Neuron (in vitro differentiated cells): Measurements from ENCODE around the gene FAAP24.
"Not testable (repeated sequence)": the region's sequence is repeated elsewhere in the genome, so short reads cannot be mapped to it uniquely, and the experiment has no call there.

Experiments
- H2AFZ ChIP-seq: one replicate; pipeline ENCODE4 v1.6.1; 2013; ENCODE audit warnings: low read depth, mild to moderate bottlenecking, inconsistent platforms, low read length, moderate library complexity
- H3K27me3 ChIP-seq: one replicate; pipeline ENCODE4 v1.6.1; 2013; ENCODE audit warnings: low read length; ENCODE audit not compliant: insufficient read depth
- H3K36me3 ChIP-seq: one replicate; pipeline ENCODE4 v1.6.1; 2013; ENCODE audit warnings: low read length; ENCODE audit not compliant: insufficient read depth
- H3K4me1 ChIP-seq: one replicate; pipeline ENCODE4 v1.6.1; 2013; ENCODE audit warnings: low read length; ENCODE audit not compliant: insufficient read depth
- H3K4me3 ChIP-seq: 2 replicates; pipeline ENCODE4 v1.5.1; 2013; ENCODE audit warnings: mild to moderate bottlenecking, low read length, moderate library complexity
- H3K9me3 ChIP-seq: one replicate; pipeline ENCODE4 v1.6.1; 2013; ENCODE audit warnings: low read length

FAAP24 gene

DNA sequence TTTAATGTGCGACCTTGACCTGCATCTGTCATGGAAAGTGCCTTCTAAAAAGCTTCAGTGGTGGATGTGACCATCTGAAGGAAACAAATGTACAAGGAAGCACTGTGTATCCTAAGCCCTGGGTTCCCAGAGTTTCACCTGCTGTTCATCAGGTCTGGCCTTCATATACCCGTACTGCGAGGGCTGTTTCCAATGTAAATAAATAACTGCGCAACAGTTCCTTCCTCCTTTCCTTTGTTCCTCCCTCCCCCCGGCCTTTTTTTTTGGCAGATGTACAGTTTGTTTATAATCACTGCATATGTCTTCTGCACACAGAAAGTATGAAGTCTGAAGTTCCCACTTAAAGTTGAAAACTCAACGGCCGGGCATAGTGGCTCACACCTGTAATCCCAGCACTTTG is 5.2 kb downstream of the FAAP24 start:
- Histone ChIP-seq H3K36me3 (peaks cover 17% of the 10 kb centered on the region), H3K9me3 (no peaks in the 10 kb centered on the region), H3K27me3 (no peaks in the 10 kb centered on the region), H3K4me1 (no peaks in the 10 kb centered on the region), H2AFZ (no peak overlapping the region), H3K4me3 (no peak overlapping the region)

DNA sequence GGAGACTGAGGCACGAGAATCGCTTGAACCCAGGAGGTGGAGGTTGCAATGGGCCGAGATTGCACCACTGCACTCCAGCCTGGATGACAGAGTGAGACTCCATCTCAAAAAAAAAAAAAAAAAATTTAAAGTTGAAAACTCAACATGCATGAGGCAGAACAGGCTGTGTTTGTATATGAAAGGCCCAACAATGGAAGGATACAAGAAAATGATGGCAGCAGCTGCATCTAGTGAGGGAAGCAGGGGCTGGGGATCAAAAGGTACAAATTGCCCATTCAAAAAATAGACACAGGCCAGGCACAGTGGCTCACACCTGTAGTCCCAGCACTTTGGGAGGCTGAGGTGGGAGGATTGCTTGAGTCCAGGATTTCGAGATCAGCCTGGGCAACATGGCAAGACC is 5.8 kb downstream of the FAAP24 start:
- H3K9me3 ChIP-seq, H3K4me3 ChIP-seq, H2AFZ ChIP-seq, H3K4me1 ChIP-seq, H3K27me3 ChIP-seq: not testable (repeated sequence)
- peaks cover 17% of the 10 kb centered on the region for H3K36me3 ChIP-seq

DNA sequence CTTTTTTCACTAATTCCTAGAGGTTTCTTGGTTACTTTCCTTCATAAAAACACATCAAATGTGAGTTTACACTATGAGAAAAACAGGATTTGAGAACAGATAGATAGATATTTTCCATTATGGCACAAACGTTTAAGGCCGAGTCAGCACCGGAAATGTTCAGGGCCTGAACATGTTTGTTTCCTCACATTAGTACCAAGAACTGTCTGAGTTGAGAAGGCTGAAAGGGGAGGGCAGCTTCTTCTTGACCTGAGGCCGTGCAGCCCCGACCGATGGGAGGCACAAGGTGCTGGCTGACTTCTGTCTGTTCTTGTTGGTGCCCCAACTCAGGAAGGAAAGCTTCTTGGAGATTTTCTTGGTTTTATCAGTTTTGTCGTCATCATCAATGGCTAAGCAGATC is 7.8 kb downstream of the FAAP24 start:
- not testable (repeated sequence) for H2AFZ ChIP-seq, H3K4me3 ChIP-seq, H3K27me3 ChIP-seq, H3K9me3 ChIP-seq, H3K4me1 ChIP-seq
- peaks cover 17% of the 10 kb centered on the region for H3K36me3 ChIP-seq

DNA sequence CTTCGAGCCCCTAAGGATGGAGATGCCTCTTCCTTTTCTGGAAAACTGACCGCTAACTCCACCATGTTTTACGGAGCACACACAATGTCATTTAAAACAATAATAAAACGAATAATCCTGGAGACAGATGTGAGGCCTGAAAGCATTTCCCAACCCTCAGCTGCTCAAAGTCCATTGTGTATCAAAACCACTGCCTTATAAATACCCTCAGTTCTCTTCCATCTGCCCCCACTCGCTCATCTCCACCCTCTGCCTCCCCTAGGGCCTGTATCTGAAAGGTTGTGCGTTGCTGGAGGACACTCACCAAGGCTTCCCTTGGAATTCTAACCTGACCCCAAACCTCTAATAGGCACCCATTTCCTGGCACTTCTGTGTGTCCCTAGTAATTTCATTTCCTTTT is 10.4 kb downstream of the FAAP24 start:
- not testable (repeated sequence) for H3K4me1 ChIP-seq, H3K9me3 ChIP-seq, H3K4me3 ChIP-seq, H3K27me3 ChIP-seq, H2AFZ ChIP-seq
- peaks cover 14% of the 10 kb centered on the region for H3K36me3 ChIP-seq

DNA sequence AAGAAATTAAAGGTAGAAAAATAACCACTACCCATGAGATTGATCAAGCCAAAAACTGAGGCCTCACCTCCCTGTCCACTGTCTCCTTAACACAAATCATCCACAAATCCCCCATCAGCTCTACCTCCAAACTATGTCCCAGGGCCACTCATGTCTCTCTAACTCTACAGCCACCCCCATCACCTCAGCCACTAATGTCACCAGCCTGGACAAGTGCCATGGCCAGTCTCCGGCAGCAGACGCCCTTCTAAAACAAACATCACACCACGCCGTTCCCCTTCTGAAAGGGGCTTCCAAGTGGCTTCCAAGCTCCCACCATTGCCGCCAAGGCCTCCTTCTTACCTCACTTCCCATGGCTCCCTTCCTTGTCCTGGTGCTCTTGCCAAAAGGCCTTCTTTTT is 16.2 kb downstream of the FAAP24 start:
- H2AFZ ChIP-seq, result not testable (repeated sequence)

DNA sequence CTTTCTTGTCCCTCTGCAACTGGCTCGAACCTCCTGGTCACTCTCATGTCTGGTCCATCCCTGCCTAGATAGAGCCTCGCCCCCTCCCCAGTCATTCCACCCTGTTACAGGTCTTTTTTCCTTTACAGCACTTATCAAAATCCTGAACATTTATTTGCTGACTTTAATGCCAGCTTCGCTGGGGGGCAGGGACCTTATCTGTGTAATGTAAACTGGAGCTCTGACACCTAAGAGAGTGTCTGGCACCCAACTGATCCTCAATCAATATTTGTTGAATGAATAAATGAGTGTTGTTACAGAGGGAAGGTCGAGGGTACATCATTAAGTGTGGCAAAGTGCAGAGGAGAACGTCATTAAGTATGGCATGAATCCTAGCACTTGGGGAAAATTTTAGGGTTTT is 16.7 kb downstream of the FAAP24 start:
- H3K36me3 ChIP-seq, result peaks cover 19% of the 10 kb centered on the region
- H2AFZ ChIP-seq, result no peak overlapping the region
- no peak overlapping the region for H3K4me3 ChIP-seq
- H3K4me1 ChIP-seq, result no peaks in the 10 kb centered on the region
- H3K9me3 ChIP-seq, result no peaks in the 10 kb centered on the region
- H3K27me3 ChIP-seq, result no peaks in the 10 kb centered on the region

More for the DNA sequence above, 16.2 kb downstream of the FAAP24 start:
- not testable (repeated sequence) for H3K27me3 ChIP-seq, H3K4me1 ChIP-seq, H3K4me3 ChIP-seq, H3K9me3 ChIP-seq
- H3K36me3 ChIP-seq, result peaks cover 19% of the 10 kb centered on the region

DNA sequence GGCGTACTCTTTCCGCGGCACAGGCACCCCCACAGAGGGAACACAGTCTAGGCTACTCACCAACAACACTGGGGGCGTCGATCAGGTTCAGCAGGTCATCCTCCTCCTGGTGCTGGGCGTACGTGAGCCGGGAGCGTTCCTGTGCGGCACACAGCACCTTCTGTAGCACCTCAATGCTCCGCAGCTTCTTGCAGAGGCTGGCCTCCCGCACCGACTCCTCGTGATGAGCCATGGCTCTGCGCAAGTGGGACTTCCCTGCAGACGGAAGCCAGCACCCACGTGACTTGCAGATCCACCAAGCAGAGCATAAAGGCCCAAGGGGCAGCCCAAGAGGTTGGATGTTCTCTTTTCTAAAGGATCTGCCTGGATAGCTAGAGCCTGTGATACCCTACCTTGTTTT is 23.9 kb downstream of the FAAP24 start:
- H2AFZ ChIP-seq, H3K4me3 ChIP-seq, H3K9me3 ChIP-seq, H3K27me3 ChIP-seq, H3K4me1 ChIP-seq: not testable (repeated sequence)
- H3K36me3 ChIP-seq, result peaks cover 15% of the 10 kb centered on the region

DNA sequence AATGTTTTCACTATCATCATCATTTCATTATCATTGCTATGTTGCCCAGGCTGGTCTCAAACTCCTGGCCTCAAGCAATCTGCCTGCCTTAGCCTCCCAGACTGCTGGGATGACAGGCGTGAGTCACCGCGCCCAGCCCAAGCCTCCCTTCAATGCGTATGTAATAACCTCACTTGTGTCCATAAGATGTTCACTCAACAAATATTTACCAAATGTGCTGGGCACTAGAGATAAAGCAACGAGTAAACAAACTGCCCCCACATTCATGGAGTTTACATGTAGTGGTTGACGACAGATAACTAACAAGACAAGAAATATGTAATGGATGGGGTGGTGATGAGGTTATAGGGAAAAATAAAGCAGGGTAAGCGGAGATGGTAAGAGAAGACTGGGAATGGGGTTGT is 25.0 kb downstream of the FAAP24 start:
- not testable (repeated sequence) for H3K27me3 ChIP-seq, H3K9me3 ChIP-seq, H3K4me1 ChIP-seq, H3K4me3 ChIP-seq, H2AFZ ChIP-seq
- peaks cover 15% of the 10 kb centered on the region for H3K36me3 ChIP-seq

DNA sequence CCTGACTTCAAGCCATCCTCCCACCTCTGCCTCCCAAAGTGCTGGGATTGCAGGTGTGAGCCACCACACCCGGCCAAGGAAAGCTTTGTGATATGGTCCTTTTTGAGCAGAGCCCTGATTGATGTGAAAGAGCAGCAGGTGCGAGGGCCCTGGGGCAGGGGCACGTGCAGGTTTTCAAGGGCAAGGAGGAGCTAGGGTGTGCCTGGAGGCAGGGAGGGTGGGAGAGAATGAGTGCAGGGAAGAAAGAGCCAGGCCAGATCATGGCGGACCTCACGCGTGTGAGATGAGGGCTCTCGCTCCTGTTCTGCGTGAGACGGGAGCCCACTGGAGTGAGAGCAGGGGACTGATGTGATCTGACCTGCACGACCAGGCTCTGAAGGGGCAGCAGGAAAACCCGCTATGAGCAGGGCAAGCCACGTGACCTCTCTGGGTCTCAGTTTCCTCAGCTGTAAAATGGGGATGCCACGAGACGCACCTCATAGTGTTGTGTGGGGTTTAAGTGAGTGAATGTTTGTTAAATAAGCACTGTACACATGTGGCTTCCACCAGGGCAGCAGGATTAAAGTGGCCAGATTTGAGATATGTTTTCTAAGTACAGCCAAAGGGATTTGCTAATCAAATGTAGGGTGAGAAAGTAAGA is 25.8 kb downstream of the FAAP24 start:
- H3K9me3 ChIP-seq, result no peaks in the 10 kb centered on the region
- H3K27me3 ChIP-seq, result no peaks in the 10 kb centered on the region
- no peak overlapping the region for H3K4me3 ChIP-seq
- no peak overlapping the region for H2AFZ ChIP-seq
- H3K4me1 ChIP-seq, result no peaks in the 10 kb centered on the region
- peaks cover 14% of the 10 kb centered on the region for H3K36me3 ChIP-seq

DNA sequence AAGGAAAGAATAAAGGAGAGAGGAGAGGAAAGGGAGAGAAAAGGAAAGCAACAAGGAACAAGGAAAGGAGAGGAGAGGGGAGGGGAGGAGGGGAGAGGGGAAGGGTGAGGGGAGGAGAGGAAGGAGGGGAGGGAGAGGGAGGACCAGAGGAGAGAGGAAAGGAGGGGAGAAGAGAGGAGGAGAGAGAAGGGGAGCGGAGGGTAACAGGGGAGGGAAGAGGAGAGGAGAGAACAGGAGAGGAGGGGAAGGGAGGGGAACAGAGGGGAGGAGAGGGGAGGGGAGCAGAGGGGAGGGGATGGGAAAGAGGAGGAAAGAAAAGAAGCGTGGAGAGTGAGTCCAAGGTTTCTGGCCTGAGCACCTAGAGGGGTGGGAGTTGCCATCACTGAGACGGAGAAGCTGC is 26.7 kb downstream of the FAAP24 start:
- Histone ChIP-seq H3K4me3 (no peak overlapping the region), H2AFZ (no peak overlapping the region), H3K9me3 (no peaks in the 10 kb centered on the region), H3K4me1 (no peaks in the 10 kb centered on the region), H3K27me3 (no peaks in the 10 kb centered on the region), H3K36me3 (peaks cover 14% of the 10 kb centered on the region)

DNA sequence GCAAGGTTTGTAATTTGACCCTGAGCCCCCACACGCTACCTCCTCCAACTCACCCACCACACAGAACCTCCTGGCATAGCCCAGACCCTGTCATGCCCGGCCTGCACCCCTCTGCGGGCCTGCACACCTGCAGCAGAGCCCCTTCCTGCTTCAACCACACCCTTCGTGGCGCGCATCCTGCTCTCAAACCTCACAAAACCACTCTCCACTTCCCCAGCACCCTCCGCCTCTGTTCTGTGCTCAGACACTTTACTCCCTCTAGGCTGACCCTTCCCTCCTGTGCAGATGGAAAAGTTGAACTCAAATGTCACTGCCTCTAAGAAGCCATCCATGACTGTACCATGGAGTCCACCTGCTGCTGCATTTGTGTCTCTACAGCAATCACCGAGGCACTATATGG is 28.5 kb downstream of the FAAP24 start:
- Histone ChIP-seq H3K4me1 (no peaks in the 10 kb centered on the region), H2AFZ (no peak overlapping the region), H3K27me3 (no peaks in the 10 kb centered on the region), H3K36me3 (peaks cover 11% of the 10 kb centered on the region), H3K4me3 (no peak overlapping the region), H3K9me3 (no peaks in the 10 kb centered on the region)

DNA sequence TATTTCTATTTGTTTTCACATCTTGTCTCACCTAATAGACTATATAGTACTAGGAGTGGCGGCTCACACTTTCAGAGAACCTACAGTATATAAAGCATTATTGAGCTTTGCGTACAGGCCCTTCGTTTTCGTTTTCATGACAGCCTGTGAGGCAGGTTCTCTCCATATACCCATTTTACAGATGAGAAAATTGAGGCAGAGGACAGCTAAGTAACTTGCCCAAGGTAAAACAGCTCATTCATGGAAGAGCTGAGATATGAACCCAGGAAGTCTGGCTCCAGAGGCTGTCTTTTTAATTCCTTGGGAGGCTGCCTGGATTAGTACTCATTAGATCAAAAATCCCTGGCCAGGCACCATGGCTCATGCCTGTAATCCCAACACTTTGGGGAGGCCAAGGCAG is 28.9 kb downstream of the FAAP24 start:
- no peaks in the 10 kb centered on the region for H3K9me3 ChIP-seq
- H3K4me1 ChIP-seq, result no peaks in the 10 kb centered on the region
- H3K27me3 ChIP-seq, result no peaks in the 10 kb centered on the region
- no peak overlapping the region for H3K4me3 ChIP-seq
- no peak overlapping the region for H2AFZ ChIP-seq
- peaks cover 10% of the 10 kb centered on the region for H3K36me3 ChIP-seq

DNA sequence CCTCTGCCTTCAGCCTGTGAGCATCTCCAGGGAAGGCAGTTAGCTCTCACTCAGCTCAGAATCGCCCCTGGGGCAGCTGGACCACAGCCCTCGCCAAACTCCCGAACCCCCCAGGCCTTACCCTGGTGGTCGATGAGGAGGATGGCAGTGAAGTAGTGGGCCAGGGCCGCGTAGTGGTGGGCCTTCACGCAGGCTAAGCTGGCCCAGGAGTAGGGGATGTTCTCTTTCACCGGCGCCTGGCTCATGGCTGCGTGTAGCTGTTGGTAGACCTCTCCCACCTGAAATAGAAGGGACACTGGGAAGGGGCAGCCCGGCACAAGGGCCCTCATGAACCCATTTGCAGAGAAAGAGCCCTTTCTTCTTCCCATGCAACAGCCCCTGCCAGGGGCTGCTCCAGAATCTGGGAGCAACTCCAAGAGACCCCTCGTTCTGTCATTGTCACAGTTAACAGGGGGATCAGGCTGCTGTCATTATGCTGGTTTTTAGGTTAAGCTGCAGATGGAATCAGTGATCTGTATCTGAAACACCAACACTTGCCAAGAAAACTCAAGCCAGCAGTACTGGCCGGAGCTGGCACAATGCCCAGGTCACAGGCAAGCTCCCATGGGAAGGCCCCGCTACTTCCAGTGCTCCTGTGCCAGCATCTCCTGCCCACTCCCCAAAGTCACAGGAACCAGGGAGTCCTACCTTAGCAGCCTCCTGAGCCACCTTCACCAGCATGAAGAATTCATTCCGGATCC is 30.3 kb downstream of the FAAP24 start:
- H3K9me3 ChIP-seq, H3K4me3 ChIP-seq, H2AFZ ChIP-seq, H3K4me1 ChIP-seq, H3K27me3 ChIP-seq: not testable (repeated sequence)
- H3K36me3 ChIP-seq, result peaks cover 12% of the 10 kb centered on the region
